ENCODE results near the gene PPIL1.

GRCh38 chr6:36813526-36813925, 61.1 kb downstream of the PPIL1 start:
- TF ChIP-seq, protein P1, sequence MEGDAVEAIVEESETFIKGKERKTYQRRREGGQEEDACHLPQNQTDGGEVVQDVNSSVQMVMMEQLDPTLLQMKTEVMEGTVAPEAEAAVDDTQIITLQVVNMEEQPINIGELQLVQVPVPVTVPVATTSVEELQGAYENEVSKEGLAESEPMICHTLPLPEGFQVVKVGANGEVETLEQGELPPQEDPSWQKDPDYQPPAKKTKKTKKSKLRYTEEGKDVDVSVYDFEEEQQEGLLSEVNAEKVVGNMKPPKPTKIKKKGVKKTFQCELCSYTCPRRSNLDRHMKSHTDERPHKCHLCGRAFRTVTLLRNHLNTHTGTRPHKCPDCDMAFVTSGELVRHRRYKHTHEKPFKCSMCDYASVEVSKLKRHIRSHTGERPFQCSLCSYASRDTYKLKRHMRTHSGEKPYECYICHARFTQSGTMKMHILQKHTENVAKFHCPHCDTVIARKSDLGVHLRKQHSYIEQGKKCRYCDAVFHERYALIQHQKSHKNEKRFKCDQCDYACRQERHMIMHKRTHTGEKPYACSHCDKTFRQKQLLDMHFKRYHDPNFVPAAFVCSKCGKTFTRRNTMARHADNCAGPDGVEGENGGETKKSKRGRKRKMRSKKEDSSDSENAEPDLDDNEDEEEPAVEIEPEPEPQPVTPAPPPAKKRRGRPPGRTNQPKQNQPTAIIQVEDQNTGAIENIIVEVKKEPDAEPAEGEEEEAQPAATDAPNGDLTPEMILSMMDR (IDR thresholded peaks at IDR 0.05; ENCODE audit: control extremely low read depth in 1 of 3, insufficient read depth in 1 of 3, low read depth in 1 of 3, low read length in 3 of 3): no peak
- TF ChIP-seq SIN3A (conservative IDR thresholded peaks at IDR 0.05 in 1 of 2, IDR thresholded peaks at IDR 0.05 in 1 of 2; ENCODE audit: low read depth in 1 of 2, low read length in 2 of 2) (no peak), CBX8 (IDR thresholded peaks at IDR 0.05; ENCODE audit: borderline replicate concordance, low read depth, low read length) (no peak)
